ENCODE results near the gene UTF1. TPM values are rescaled to one million over a fixed set of nuclear protein-coding genes. Genes with fewer than 3 reads are reported as not detected.

Gene UTF1
- polyA plus RNA-seq, 3 donors, result 0.17 TPM; not detected in 2

DNA sequence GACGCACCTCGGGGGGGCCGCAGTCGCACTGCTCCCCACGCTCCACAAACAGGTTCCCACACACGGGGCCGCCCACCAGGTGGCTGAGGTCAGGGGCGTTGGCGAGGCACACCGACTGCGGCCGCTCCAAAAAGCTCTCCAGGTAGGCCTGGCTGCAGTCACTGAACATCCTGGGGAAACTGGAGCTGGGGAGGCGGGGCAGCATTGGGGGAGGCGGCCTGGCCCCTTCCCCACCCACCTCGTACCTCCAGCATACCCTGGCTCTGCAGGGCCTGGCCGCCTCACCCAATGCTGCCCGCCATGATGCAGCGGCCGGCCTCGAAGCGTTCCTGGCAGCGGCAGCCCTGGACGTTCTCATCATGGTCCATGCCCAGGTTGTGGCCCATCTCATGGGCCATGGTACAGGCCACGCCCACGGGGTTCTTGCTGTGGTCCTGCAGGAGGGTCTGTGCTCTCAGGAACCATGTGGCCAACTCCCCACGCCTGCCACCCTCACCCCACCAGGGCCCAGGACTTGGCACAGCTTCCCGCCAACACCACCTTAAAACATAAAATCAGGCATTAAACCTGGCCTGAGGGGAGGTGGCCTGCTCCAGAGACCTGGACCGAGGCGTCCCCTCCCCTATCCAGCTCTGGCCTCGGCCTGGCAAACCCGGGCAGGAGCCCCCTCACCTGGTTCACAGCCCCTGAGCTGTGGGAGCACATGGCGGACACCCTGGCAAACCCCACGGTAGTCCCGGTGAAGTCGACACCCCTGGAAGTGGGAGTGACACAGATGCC is 41.7 kb downstream of the UTF1 start:
- no peak for DNase-seq (ENCODE audit: extremely low read depth in 1 of 11, low read depth in 9 of 11, low spot score in 4 of 11)

DNA sequence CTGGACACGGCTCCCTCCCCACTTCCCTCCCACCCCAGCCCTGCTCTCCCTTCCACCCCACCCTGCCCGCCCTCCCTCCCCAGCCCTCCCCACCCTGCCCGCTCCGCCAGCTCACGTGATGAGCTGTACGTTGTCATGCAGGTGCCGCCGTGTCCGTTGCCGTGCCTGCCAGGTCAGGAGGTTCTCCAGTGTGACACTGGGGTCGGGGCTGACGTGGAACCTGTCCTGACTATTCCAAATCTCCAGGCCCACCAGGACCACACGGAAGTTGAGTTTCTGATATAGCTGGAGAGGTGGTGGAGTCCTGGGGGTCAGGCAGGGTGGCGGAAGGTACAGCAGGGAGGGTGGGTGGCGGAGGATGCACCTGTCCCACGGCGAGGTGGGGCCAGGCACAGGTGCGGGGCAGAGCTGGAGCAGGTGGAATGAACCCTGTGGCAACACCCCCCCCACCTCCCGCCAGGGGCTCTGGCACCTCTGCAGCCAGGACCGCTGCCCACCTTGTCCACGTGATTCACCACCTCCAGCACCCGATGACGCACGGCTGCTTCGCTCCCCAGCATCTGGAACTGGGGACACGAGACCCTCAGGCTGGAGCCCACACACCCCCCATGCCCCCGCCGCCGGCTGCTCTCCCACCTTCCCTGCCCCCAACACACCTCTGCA is 42.4 kb downstream of the UTF1 start:
- no peak for DNase-seq (ENCODE audit: extremely low read depth in 1 of 11, low read depth in 9 of 11, low spot score in 4 of 11)

DNA sequence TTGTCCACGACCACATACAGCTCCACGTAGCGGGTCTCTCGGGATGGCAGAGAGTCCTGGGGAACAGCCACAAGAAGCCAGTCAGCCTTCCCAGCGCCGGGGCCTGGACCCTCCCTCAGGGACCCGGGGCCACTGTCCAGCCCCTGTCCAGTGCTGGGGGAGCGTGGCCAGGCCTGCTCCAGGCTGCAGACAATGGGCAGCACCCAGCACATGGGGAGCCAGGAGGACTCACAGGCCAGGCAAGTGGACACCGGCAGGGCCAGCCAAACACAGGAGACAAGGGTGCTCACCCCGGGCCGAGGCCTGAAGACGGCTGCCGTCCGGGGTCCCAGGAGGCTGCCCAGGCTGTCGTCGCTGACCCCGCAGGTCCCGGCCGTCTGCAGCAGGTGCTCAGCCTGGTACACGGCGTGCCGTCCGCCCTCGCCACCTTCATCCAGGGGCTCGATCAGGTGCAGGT is 43.0 kb downstream of the UTF1 start:
- no peak for DNase-seq (ENCODE audit: extremely low read depth in 1 of 11, low read depth in 9 of 11, low spot score in 4 of 11)

DNA sequence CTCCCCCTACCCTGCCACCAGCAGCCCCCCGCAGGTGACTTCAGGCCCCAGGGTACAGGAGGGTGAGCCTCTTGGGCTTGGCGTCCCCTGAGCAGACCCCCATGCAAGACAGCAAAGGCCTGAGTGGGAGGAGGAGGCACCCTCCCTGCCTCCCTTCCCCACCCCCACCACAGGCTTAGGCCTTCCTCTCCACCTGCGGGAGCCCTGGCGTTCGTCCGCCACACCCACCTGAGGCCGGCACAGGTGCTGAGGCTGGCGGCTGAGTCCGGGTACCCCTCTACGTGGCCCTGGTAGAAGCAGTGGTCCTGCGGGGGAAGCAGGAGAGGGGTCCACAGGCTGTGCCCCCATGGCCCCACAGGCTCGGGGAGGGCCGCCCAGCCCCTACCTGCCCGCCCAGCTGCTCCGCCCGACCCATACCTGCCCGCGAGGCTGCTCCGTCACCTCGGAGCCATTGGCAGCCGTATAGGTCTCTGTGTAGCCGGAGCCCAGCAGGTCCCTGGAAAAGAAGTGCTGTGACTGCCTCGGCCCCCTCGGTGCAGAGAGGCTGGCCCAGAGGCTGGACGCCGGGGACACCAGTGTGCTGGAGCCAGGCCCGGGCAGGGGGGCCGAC is 43.6 kb downstream of the UTF1 start:
- DNase-seq (ENCODE audit: extremely low read depth in 1 of 11, low read depth in 9 of 11, low spot score in 4 of 11), result no peak

DNA sequence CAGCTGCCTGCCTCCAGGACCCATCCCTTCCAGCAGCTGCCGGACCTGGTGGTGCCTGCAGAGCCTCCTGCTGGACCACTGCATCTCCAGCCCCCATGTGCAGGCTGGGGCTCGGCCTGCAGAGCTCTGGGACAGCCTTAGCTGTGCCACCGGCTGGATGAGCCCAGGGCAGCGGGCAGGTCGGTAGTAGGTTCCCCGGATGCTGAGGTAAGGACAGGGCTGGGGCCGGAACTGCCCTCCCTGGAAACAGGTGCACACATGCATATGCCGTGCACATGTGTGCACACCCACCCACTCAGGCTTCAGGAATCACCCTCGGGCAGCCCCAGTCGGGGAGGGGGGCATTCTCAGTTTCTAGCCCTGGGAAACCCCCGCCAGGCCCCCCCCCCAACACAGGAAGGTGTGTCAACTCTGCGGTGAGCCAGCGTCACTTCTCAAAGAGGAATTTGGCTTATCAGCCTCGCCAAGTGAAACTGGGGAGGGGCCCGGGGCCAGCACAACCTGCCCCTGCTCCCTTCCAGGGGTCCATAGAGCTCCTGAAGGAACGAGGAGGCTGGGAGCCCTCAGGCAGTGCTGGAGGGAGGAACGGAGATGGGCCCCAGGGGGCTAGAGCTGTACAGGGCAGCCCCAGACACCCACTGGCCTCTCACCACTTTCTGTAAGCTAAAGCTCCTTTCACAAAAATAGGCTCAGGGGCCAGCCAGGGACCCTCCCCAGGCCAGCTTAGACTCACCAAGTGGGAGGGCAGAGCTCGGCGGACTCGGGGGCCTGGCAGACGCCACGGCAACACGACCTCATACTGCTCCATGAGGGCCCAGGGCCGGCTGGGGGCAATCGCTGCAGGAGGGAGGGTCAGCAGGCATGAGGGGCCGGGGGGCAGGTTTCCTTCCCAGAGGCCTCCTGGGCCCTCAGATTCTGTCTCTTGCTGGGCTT is 45.0 kb downstream of the UTF1 start:
- DNase-seq (ENCODE audit: extremely low read depth in 1 of 11, low read depth in 9 of 11, low spot score in 4 of 11), result no peak

DNA sequence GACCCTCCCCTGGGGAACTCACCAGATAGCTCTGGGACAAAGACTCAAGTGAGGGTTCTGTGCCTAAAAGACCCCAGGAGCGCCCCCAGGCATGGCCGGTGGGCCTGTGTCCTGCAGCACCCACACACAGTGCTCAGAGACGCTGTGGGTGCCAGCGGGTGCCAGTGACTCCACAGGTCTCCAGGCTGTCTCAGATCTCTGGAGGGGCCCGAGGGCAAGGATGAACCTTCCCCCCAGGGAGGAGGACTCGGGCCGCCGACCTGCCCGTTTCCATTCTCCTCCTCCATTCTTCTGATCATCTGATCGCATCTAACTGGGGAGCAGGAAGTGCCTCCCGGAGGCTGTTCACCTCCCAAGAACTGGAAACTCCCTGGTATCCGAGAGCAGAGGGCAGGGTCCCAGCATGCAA is 45.7 kb downstream of the UTF1 start:
- no peak for DNase-seq (ENCODE audit: extremely low read depth in 1 of 11, low read depth in 9 of 11, low spot score in 4 of 11)

DNA sequence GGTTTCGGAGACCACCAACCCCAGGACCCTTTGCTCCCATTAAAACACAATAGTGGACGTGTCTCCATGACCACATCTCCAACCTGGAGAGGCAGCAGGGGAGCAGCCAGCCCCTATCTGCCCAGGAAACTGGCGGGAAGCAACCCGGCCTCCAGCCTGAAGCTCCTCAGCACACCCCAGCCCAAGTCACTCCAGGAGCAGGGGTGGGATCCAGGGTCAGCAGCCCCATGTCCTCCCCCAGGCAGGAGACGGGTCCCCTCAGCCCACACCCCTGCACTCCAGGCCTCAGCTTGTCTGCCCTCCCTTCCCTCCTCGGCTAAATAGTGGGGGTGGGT is 46.0 kb downstream of the UTF1 start:
- no peak for DNase-seq (ENCODE audit: extremely low read depth in 1 of 11, low read depth in 9 of 11, low spot score in 4 of 11)

DNA sequence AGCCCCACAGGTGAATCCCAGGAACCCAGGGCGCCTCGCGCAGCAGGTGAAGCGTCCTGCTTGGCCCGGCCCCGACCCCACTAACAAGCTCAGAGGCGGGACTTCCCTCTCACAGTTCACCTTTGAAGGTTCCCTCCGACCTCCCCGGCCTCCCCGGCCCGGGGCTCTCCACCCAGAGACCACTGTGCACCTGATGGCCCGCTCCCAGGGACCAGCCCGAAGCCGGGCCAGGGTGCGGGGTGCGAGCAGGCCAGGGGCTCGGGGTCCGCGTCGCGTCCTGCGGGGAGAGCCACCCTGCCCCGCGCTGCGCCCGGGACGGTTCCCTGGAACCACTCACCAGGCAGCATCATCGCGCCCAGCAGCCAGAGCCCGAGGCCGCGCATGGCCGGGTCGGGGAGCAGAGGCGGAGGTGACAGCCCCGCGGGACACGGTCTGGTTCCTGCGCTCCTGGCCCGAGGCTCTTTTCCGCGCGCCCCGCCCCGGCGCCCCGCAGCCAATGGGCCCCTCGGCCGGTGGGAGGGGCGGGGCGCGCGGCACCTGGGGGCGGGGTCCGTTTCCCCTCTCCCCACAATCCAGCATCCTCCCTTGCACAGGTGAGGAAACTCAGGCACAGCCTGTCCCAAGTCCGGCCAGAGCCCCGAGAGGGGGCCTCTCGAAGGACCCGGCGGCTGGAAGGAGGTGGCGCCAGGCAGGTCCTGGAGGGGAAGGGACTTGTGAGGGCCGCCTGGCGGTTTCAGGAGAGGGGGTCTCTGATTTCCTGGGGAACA is 46.6 kb downstream of the UTF1 start, which contains the start of gene ADAM8:
TSS of gene ADAM8 (minus strand) at position 434 of the 767 bp plus-strand sequence. CDS start at position 383, 51 bp downstream.
- DNase-seq (ENCODE audit: extremely low read depth in 1 of 11, low read depth in 9 of 11, low spot score in 4 of 11), result no peak

DNA sequence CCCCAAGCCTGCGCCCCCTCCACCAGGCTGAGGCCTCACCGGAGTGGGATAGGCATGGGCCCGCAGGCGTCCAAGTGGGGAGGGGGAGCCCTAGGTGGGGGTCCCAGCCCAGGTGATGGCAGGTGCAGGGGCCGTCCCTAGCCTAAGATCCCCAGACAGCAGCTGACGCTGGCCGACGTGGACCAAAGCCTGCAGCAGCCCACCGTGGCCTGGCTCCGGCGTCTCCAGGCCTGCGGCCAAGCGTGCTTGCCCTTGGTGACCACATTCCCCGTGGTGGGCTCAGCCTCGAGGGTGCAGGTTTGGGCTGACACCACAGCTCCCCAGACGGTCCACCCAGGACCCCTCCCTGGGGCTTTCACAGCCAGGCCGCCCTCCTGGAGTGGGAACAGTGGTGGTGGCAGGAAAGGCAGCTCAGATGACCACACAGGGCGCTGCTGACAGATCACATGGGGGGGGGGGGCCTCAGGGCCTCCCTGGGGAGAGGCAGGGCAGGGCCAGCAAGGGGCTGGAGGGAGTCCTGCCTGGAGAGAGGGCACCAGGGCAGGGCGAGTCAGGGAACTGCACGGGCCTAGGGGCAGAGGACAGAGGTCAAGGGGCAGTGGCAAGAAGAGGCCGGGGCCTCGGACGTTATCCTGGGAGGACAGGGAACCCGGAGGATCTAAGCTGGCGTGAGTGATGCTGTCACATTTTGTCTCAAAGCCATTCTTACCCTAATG is 47.4 kb downstream of the UTF1 start:
- no peak for DNase-seq (ENCODE audit: extremely low read depth in 1 of 11, low read depth in 9 of 11, low spot score in 4 of 11)

DNA sequence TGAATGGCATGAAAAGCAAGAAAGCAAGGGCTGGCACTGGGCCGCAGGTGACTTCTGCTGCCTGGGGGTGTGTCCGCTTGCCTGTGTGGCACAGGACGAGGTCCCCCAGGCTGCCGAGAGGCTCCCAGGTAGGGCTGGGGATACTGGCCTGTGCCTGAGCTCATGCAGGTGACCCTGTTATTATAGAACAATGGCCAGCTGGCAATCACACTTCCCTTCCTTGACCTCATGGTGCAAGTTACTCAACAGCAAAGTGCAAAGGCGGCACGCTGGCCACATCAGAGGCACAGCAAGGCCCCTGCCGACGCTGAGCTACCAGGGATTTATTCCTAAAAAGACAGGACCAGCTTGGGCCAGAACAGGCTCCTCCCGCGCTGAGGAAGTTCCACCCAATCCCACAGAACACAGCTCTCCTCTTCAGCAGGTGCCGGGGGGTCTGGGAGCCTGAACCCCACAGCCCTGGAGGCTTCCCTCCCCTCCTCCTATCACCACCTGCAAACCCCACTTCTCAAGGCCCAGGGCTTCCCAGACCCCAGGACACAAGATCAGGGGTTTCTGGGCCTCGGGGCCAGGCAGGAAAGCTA is 48.1 kb downstream of the UTF1 start:
- no peak for DNase-seq (ENCODE audit: extremely low read depth in 1 of 11, low read depth in 9 of 11, low spot score in 4 of 11)

DNA sequence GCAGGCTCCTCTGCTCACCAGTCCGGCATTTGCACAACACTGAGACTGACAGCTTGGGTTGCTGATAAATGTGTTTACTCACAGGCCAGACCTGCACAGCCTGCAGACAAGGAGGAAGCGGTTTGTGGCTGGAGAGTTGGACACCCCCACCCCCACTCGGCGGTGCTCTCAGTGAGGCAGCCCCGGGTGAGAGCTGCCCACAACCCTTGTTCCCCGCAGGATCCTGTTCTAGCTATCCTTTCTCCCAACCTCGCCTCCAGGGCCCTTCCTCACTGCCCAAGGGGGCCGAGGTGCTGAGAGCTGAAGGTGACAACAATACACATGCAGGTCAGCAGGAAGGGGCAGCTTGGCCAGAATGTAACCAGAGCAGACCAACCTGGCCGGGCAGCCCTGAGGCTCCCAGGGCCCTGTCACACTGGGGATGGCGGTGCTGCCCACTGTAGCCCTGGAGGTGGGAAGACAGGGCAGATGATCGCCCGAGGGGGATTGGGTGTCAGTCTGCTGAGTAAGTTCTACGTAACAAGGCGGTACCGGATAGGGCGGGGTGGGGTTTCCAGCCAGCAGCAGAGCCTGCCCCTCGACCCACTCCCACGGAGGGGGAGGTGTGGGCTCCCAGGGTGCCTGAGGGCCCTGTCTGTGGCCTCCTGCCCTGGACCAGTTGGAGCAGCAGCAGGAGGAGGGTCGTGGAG is 48.7 kb downstream of the UTF1 start:
- no peak for DNase-seq (ENCODE audit: extremely low read depth in 1 of 11, low read depth in 9 of 11, low spot score in 4 of 11)

DNA sequence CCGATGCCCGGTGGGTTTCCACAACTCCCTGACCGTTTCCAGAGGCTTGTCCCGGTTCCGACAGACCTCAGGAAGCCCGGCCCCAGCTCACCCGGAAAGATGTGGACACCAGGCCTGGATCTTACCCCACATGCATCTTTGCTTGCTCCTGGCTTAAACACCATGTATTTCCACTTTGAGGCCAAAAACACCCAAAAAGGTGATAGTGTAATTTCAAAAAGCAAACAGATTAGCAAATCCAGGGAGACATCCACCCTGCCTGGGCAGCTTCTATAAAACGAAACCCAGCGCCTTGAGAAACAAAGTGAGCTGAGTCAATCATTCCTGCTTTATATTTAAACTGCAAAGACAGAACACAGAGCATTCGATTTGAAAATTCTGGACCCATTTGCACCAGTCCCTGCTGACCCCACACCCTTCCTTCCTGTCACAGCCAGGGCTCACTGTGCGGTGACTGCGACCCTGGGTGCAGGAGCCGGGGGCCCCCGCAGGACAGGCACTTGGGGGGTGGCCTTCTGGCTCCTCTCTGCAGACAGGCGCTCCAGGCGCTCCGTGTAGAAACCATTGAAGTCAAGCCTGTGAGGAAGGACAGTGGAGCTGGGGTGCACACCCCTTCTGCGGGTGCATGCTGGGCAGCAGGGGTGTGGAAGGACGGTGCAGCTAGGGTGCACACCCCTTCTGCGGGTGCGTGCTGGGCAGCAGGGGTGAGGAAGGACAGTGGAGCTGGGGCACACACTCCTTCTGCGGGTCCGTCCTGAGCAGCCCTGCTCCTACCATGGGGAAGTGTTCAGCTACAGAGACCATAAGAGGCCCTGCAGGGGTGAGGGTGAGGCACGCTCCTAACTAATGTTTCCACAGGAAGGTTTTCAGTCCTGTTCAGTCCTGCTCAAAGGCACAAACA is 49.6 kb downstream of the UTF1 start:
- no peak for DNase-seq (ENCODE audit: extremely low read depth in 1 of 11, low read depth in 9 of 11, low spot score in 4 of 11)

DNA sequence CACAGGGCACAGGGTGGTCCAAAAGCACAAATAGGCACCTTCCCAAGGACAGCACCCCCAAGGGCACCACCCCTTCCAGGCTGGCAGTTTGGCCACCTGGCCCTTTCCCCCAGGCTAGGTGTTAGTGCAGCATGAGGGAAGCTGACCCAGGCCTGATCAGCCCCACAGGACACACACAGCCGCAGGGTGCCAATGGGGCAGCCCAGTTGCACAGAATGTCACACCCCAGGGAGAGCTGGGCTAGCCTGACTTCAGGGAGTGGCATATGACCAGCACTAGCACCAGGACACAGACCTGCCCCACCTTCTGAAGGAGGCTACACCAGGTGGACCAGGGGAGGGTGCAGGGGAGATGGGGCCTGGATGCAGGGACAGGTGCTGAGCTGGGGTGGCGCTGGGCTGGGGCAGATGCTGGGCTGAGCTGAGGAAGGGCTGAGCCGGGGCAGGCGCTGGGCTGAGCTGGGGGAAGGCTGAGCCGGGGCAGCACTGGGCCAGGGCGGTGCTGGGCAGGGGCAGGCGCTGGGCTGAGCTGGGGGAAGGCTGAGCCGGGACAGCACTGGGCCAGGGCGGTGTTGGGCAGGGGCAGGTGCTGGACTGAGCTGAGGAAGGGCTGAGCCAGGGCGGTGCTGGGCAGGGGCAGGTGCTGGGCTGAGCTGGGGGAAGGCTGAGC is 50.5 kb downstream of the UTF1 start:
- no peak for DNase-seq (ENCODE audit: extremely low read depth in 1 of 11, low read depth in 9 of 11, low spot score in 4 of 11)

DNA sequence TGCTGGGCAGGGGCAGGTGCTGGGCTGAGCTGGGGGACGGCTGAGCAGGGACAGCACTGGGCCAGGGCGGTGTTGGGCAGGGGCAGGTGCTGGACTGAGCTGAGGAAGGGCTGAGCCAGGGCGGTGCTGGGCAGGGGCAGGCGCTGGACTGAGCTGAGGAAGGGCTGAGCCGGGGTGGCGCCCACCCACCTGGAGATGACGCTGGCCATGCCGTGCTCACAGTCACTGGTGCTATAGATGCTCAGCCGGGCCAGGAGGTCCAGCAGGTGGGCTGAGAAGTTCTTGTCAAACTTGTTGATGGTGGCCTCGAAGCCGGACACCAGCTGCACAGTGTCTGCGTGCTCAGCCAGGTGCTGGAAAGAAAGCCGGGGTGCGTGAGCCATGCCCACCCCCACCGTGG is 51.1 kb downstream of the UTF1 start:
- DNase-seq (ENCODE audit: extremely low read depth in 1 of 11, low read depth in 9 of 11, low spot score in 4 of 11), result no peak

All from renal cortex interstitium (tissue), 11 donors.